ENCODE measurements around the gene P4HA1.

GRCh38 chr10:73076360-73077183 lies 20.1 kb downstream of the P4HA1 start:
- TF ChIP-seq CTCF (IDR thresholded peaks at IDR 0.05) (no peak), POLR2A (IDR thresholded peaks at IDR 0.05) (no peak)
